T-helper 1 cell (primary cell): ENCODE results near the gene CDCA4.

Experiments used
- DNase-seq, 5 donors: peaks; one replicate each; pipeline ENCODE4 v3.0.0-alpha.2; 2012 to 2020

CDCA4 gene

DNA sequence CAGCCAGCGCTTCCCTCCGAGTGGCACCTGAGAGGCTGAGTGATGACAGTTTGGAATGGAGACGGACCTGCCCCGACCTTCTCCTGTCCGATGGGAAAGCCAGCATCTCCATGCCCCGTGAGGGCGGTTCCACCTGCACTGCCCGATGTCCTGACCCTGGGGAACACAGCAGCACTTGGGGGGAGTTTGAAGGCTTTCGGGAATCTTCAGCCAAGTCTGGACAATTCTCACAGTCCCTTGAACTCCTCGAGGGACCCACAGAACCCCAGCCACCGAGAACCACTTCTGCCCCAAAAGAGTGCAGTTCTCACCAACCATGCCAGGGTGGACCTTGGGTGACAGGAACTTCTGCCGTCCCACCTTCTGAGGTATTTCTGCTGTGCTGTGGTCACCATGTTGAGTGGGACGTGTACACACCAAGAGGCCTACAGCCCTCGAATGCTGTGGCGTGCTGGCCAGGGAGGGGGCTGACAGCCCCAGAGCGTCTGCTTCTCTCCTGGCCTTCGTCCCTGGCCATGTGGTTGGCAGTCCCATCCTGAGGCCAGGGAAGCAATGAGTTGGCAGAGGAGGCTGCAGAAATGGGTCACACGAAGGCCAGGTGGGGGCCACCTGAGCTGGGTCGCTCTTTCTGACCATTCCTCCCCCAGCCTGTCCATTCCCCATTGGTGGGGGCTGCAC, 34.3 kb downstream of the CDCA4 start:
- DNase-seq, result no peak

DNA sequence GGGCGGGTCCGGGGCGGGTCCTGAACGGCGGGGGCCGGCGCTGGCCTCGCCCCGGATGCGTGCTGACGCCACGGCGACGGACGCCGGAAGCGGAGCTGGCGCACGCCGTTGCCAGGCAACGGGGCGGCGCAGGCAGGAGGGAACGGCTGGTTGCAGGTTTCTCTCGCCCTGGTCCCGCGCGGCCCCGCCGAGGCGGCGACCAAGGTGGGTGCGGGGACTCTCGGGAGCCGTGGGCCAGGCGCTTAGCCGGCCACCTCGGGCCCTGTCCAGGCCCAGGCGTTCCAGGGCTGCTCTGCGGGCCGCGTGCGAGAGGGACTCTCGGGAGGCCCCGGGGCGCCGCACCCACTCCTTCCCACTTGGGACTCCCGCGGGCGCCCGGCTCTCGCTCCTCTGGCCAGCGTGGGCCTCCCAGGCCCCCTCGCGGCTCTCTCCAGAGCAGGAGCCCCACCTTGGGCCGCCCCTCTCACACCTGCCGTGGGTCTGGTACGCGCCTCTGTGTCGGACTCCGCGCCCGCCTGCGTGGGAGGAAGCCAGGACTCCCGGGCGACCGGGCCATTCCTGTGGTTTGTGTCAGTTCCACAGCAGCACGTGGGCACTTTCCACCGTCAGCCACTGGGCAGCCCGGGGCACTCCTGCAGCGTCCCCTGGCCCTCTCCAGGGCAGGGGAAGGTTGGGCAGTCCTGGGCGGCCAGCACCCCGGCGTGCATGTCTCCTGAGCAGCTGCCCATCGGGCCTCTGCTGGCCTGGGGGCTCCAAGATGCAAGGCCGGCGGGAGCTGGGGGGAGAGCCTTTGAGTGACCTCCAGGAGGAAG, 35.0 kb downstream of the CDCA4 start, which contains the start of gene CLBA1:
CLBA1 (plus strand) TSS at position 114 of the 812 bp plus-strand sequence; CDS start at position 758, 644 bp downstream.
- peak; percentile 80 to 92 (median 83) for DNase-seq

DNA sequence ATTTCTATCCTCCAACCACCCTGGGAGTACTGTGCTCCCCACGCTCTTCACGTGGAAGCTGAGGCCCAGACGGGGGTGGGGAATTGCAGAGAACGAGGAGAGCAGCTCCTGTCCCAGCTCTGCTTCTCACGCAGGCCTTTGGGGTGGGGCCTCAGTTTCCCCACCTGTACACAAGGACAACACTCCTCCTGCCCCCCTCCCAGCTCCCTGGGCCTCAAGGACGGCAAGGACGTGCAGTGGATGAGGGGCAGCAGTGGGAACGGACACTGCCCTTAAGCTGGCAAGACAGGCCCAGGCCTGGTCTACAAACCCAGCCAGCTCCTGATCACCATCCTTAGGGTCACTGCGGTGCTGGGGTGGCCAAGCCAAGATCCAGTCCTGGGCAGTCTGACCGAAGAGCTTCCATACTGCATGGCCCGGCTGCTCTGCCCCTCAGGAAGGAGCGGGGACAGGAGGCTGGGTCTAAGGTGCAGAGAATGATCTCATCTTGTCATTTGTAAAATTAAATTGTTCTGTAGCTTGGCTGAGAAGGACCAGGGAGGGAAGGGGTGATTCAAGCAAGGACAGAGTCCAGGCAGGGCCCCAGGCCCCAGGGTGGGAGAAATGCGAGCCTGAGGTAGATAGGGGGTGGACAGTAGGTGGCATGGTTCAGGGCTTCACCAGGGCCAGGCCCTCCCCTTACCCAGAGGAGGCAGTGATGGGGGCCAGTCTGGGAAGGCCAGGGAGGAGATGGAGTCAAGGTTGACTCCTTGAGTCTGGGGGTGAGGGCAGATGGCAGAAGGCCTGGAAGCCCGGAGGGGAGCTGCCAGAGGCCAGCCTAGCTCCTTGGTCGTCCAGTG, 36.6 kb downstream of the CDCA4 start:
- DNase-seq, result no peak

DNA sequence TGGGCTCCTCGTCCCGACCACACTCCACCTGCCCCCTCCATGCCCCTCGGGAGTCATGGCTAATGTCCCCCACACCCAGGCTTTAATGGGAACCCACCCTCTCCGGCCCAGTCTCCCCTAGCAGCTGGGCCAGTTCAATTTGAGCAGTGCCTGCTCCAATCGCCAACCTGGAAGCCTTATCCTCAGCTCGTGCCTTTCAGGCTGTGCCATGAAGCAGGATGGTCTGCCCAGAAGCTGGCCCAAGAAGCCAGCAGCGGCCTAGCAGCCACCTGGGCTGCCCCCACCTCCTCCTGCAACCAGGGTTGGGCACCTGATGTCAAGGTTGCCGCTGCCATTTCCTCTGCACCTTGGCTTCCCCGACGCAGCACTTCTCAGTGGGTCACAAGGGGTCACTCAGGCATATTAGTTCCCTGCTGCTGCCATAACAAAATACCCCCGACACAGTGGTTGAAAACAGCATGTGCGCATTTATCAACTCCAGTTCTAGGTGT, 37.6 kb downstream of the CDCA4 start:
- no peak for DNase-seq

DNA sequence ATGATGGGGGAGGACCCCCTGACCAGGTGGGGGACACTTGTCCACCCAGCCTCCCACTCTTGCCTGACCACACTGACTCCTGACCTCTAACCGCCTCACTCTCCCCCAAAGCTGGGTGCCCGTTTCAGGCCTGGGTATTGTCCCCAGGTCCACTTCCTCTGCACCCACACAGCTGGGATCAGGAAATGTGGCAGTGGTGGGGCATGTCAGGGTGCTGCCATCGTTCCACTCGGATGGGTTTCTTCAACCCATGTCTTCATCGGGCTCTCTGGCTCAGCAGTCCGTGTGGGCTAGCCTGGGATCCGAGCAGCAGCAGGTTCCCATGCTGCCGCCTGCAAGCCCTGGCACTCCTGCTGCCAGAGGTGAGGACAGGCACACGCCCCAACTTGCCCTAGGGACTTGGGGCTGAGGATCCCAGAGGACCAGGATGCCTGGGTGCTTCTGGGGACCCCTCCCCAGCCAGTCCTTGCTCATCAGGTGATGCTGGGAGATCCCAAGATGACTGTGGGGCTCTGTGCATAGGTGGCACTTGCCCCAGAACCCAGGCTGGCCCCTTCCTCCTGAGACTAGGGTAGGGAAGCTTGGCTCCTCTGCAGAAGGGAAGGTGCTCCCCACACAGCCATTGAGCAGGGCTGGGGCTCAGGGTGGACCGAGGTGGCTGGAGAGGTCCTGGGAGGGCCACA, 38.2 kb downstream of the CDCA4 start:
- no peak for DNase-seq

DNA sequence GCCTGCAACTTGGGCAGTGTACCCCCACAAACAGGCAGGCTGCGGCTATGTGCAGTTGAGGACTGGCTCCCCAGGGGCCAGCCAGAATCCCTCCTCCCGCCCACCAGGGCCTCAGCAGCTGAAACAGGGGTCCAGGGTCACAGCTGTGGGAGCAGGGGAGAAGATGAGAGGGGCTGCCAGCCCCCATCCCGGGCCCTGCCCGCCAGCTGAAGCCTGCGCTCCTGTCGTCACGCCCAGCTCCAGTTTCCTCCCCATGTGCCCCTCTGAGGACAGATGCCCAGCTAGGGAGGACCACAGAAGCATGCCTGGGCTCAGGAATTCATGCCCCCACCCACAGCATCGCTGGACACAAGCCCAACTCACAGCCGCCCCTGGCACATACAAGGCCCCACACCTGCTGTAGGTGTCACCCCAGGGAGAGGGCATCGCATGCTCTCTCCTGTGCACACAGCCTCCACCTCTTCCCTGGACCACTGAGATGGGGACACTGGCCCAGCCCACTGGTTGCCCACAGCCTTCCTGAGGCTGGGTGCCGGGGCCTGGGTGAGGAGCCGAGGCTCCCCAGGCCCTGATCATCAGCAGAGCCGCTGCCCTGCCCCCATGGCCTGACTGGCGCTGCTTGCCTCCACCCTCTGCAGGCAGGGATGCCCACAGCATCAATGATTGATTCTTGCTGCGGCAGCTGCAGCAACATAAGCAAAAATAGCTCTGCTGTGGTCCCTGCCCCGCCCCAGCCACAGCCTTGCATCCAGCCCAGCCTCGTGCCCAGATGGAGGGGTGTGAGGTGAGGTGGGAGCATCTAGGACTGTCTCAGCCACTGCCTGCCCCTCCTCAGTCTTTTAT, 39.0 kb downstream of the CDCA4 start:
- DNase-seq, result no peak

DNA sequence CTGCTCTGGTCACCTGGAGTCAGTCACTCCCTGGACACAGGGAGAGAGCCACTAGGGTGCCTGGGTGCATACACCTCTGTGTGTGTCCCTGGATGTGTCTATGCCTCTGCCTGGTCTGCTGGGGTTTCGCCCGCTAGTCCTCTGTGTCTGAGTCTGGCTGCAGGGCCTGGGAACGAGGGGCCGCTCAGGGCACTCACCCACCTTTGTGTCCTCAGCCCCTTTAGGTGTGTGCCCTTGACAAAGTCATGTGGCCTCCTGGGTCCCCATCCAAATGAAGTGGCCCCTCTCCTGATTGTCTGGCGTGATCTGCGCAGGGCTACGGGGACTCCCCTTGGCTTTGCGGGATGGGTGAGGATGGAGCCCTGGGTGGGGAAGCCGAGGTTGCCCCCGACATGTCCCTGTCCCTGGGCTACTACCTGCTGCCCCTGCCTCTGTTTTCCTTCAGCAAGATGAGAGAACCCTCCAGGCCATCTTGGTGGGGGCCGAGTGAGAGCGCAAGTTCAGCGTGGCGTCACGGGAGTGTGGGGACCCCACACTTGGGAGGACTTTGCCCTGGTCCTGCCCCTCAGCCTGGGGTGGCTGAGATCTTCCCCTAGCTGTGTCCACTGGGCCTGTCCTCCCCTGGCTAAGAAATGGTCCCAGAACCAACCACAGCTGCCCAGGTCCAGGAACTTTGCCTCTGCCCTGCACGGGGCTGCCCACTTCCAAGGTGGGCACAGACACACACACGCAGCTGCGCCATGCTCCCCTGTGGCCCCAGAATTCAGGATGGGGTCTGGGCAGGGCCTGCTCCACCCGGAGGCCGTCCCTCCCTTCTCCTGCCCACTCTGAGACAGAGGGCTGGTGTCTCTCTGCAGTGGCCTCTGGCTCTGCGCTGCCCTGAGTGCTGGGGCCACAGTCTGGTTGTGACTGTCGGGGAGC, 40.0 kb downstream of the CDCA4 start:
- DNase-seq, result no peak

DNA sequence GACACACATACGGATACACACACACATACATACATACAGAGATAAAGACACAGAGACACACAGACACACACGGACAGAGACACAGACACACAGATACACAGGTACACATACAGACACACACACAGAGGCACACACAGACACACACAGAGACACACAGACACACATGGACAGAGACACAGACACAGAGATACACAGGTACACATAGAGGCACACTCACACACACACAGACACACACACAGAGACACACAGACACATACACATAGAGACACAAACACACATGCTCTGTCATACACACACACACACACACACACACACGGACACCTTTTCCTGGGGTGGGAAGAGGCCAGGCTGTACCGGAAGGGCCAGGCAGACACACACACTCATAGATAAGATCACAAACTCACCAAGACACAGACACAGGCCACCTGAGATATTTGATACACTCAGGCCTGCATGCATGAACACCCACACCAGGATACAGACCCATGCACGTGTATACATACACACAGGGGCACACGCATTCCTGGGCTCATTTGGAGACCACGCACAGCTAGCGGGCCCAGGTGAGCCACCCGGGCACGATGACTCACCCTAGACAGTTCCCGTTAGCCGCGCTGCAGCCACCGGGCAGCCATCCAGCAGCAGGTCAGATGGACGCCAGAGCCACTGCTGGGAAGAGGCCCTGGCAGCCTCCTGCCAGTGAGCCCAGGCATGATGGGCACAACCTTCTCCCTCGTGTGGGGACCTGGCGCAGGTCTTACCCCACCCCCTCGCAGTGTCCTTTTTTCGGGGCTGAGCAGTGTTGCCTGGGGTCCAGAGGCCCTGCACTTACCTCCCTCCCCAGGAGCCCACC, 40.9 kb downstream of the CDCA4 start:
- DNase-seq, result peak in 1 of 5 donors; percentile 7

DNA sequence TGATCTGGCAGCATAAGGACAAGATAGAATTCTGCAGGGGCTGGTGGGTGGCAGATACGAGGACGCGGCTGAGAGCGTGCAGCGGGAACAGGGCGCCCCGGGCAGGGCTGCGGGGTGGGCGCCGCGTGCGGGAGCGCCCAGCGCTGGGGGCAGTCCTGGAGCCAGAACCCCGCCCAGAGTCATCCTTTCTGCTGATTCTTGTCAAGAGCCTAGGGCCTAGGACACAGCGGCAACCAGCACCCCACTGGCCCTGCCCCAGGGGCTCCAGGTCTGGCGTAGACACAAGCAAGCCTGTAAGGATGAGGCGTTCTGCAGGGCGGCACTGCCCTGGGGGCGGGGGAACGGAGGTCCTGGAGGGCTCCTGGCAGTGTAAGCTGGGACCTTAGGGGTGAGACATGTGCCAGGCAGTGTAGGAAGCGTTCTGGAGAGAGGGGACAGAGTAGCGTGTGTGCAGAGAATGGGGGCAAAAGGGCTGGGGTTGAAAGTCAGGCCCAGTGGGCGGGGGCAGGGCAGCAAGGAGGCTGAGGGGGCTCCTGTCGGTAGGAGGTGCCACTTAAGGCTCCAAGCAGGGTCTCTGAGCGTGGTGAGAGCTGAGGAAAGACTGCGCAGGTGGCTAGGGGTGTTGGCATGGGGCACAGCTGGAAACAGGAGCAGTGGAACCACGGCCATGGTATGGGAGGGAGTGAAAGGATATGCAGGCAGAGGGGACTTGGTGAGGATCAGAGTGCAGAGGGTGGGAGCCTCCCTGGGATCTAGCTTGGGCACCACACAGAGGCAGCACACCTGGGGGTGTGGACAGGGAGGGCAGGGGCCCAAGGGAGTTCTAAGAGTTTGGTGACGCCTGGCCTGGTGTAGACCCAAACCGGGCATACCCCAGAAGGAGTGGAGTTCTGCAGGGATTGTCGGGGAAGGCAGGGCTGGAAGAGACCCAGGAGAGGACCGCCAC, 41.9 kb downstream of the CDCA4 start:
- DNase-seq, result peak in 1 of 5 donors; percentile 10

DNA sequence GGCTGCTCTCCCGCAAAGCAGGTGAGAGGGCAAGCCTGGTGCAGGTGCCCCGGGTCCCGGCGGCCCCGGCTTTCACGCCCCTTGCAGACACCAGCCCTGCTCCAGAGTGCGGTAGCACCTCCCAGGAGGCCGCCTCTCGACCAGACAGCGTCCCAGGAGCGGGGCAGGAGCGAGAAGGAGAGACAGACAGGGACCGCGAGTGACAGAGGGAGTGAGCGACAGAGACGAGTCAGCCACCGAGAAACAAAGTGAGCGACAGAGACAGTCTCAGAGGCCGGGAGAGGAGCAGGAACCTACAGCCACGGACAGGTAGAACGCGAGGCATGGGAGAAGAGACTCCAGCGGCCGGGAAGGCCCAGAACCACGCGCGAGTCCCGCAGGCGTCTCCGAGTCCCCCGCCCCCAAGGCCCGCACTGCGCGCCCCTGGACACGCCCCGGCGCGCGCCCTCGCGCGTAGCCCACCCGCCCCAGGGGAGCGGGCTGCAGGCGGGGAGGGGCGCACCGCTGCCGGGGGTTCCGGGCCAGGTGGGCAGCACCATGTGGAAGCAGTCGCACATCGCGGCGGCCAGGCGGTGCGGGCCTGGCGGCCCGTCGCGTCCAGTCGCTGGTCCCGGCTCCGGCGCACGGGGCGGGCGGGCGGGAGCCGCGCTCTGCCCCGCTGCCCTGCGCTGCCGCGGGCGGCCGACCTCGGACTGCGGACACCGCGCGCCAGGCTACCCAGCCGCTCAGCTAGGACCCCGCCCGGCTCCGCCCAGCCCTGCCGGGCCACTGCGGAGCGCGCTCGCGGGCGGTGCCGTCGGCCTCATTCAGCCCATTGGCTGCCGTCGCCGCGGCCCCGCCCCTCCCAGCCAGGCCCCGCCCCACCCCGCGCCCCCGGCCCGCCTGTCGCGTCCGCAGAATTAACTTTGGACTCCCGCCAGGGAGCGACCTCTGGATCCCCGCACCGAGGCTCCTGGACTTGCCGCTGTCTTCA, 42.9 kb downstream of the CDCA4 start, which contains the start of gene AHNAK2:
AHNAK2 (minus strand) TSS at position 694 of the 973 bp plus-strand sequence; CDS start at position 557, 137 bp downstream.
- DNase-seq, result peak in 4 of 5 donors; percentile 27 to 58 (median 33)

DNA sequence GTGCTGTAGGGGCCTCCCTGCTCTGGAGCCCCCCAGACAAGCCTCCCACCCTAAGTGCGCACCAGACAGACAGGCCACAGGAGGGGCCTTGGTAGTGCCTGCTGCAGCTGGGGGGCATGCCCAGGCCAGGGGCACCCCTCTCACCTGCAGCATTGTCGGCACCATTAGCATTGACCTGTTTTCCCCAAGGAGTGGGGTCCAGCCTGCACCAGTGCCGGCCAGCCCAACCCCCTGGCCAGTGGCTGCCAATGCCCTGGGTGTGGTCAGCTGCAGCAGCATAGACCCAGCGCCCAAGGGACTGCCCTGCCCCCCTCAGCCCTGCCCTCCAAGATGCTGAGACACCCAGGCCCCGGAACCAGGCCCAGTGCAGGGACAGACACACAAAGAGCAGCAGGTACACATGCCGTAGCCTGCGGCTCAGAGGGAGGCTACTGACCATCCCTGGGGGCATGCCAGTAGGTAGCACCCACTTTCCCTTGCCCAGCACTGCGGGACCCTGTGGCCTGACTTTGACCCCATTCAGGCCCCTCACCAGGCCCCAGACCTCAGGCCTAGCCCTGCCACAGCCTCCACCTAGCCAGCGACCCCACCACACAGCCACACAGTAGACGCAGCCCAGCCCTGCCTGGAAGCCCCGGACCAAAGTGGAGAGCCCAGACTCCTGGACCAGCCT, 43.7 kb downstream of the CDCA4 start:
- DNase-seq, result peak in 1 of 5 donors; percentile 12

DNA sequence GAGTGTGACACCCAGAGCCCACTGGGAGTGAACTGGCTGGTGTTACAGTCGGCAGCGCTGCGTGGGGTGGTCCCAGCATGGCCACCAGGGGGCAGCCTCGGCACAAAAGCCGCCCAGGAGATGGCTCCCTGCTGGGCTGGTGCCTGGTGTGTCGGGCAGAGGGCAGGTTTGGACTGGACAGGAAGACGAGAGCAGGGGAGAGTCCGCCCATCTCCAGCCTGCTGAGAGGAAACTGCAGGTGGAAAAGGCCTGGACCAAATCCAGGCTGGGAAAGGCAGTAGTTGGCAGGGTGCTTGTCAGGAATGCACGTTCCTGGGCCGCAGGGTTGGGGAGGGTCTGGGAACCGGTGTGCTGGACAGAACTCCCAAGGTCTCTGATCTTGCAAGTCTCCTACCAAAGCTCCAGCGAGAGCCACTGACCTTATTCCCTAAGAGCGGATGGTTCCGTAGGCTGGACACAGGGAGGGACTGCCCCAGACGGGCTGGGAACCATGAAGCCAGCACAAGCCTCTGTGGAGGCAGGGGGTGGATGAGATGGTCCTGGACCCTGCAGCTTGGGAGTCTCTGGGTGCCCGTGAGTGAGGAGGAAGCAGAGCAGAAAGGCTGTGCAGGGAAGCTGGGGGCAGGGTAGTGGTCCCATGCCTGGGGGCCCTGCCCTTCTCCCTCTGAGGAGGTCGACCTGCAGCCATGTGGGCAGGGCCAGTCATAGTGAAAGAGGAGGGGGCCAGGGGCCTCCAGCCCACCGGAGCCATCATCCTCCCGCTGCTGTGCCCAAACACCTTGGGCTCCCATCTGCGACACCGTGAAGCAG, 44.5 kb downstream of the CDCA4 start:
- peak; percentile 71 to 85 (median 79) for DNase-seq

DNA sequence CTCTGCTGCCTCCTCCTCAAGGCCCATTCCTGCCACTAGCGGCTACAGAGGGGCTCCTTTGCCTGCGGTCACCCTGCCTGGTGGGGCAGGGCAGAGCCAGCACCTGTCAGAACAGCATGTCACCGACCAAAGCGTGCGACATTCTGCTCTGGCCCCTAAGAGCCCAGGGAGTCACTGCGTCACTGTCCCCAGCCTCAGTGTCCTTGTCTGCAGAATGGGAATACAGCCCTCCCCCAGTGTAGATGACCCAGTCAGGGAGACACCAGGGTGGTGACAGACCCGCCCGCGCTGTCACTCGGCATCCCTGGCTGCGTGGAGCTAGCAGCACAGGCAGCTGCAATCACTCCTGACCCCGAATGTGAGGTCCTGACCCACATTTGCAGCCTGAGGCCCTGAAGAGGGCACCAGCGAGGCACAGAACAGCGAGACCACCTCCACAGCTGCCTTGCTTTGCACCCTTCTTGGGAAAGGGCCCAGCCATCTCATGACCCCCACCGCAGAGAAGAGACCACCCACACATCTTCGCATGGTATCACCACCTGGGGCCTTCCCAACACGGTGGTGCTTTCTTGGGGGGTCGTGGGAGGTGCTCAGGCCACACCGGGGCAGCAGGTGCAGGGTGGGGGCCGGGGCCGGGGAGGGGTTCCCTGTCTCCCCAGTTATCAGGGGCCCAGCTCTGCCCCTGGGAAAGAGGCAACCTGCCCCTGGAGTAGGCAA, 45.2 kb downstream of the CDCA4 start:
- peak in 1 of 5 donors; percentile 24 for DNase-seq

DNA sequence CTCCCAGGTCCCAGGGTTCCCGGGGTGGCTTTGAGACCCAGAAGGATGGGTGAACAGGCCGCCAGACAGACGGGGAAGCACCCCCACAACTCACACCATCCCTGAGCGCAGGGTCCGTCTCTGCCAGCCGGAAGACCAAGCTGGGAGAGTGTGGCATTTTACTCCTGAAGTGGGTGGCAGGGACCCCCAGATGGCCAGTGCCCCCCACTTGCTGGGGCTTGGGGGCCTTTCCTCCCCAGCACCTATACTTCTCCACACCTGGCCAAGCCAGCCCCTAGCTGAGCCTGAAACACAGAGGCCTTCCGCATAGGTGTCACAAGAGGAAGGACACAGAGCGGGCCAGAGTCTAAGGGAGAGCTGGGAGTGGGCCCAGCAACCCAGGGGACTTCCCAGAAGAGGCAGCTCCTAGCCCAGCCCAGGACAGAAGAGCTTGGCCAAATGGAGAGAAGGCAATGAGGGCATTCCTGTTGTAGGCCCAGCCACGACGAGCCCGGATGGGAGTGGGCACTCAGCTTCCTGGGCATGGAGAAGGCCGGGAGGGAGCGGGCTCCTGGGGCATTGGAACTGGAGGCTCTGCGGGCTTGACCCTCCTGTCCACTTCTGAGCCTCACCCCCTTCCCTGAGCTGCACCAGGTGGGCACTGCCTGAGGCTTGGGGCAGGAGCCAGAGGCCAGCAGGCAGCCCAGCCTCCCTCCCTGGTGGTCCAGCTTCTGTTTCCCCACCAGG, 46.1 kb downstream of the CDCA4 start:
- no peak for DNase-seq
